ENCODE data around the gene WDR70. TPM values are rescaled to one million over a fixed set of nuclear protein-coding genes. Genes with fewer than 3 reads are reported as not detected.

Gene WDR70
- total and polyA plus RNA-seq, 2 donors (not counting 3 experiments of a cell fraction or from before 2014, with no cell fraction given), result 6.7 to 37.3 TPM

- no peaks in the 10 kb centered on the region for H4K20me1 ChIP-seq (replicated peaks; ENCODE audit: control insufficient read depth, extremely low read depth, insufficient read depth, low read length)
- H3K9me3 ChIP-seq (replicated peaks; ENCODE audit: control insufficient read depth, insufficient read depth, low read length), result no peaks in the 10 kb centered on the region
- no peaks in the 10 kb centered on the region for H3K9me1 ChIP-seq (replicated peaks; ENCODE audit: control insufficient read depth, extremely low read depth, insufficient read depth, low read length)
- no peaks in the 10 kb centered on the region for H3K79me2 ChIP-seq (ENCODE audit: control insufficient read depth, insufficient read depth, low read length)
- FAIRE-seq (no peak), DNase-seq (ENCODE audit: low read depth, low spot score) (no peak)
- no peaks in the 10 kb centered on the region for H3K27me3 ChIP-seq (ENCODE audit: control insufficient read depth in 2 of 2, insufficient read depth in 2 of 2, low read length in 2 of 2)
- ChIA-PET POLR2A (no interaction called here), CTCF (no interaction called here)
- no peaks in the 10 kb centered on the region for H3K36me3 ChIP-seq (ENCODE audit: control insufficient read depth in 2 of 2, extremely low read depth in 1 of 2, insufficient read depth in 2 of 2, low read length in 2 of 2)
- no peak overlapping the region for H3K4me3 ChIP-seq (replicated peaks in 1 of 3; ENCODE audit: insufficient read depth in 1 of 3, low read depth in 1 of 3, low read length in 3 of 3)
- dilution Hi-C loops (cut with MboI; ENCODE audit: extremely low pct_ligation_motif_present, low sequenced_read_pairs), result no loop called here
- H3K9ac ChIP-seq (replicated peaks; ENCODE audit: extremely low read depth, insufficient read depth, low read length), result no peak overlapping the region
- no TSS peak for BruUV-seq (replicated peaks)
- intact Hi-C loops (cut with micrococcal nuclease), result no loop called here
- no peak overlapping the region for H2AFZ ChIP-seq (ENCODE audit: low read depth, low read length)
- no peak overlapping the region for H3K27ac ChIP-seq (ENCODE audit: insufficient read depth, low read depth, low read length)
- TF ChIP-seq FOS (IDR thresholded peaks at IDR 0.05; ENCODE audit: borderline replicate concordance, insufficient read depth, low read length) (no peak), POLR2AphosphoS5 (IDR thresholded peaks at IDR 0.05; ENCODE audit: insufficient read depth, low read depth, low read length) (no peak), JUN (IDR thresholded peaks at IDR 0.05; ENCODE audit: borderline replicate concordance, insufficient read depth, insufficient read length, low read depth) (no peak), EZH2 (IDR thresholded peaks at IDR 0.05; ENCODE audit: borderline replicate concordance, low read depth, low read length, severe bottlenecking) (no peak), MYC (IDR thresholded peaks at IDR 0.05; ENCODE audit: low read depth, low read length) (no peak), CTCF (IDR thresholded peaks at IDR 0.05; ENCODE audit: extremely low read depth in 1 of 2, insufficient read depth in 1 of 2, low read depth in 1 of 2, low read length in 2 of 2) (no peak), POLR2A (IDR thresholded peaks at IDR 0.05; ENCODE audit: low read depth, low read length) (no peak), GATA2 (IDR thresholded peaks at IDR 0.05; ENCODE audit: insufficient read depth, insufficient read length, low read depth, low read length) (no peak)
- TF ChIP-seq, protein P1, sequence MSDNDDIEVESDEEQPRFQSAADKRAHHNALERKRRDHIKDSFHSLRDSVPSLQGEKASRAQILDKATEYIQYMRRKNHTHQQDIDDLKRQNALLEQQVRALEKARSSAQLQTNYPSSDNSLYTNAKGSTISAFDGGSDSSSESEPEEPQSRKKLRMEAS (IDR thresholded peaks at IDR 0.05; ENCODE audit: insufficient read depth, insufficient read length), result no peak
- no peaks in the 10 kb centered on the region for H3K4me1 ChIP-seq (ENCODE audit: control insufficient read depth, extremely low read depth, insufficient read depth, low read length)
- H3K4me2 ChIP-seq (ENCODE audit: insufficient read depth, low read length), result no peak overlapping the region
These were observed 262.8 kb downstream of the WDR70 start for GRCh38 chr5:37641933-37642332.
